ENCODE measurements around the gene KISS1R. TPM values are rescaled to one million over a fixed set of nuclear protein-coding genes. Genes with fewer than 3 reads are reported as not detected.

The KISS1R gene
- polyA plus RNA-seq, 1 donor (not counting 4 experiments of a cell fraction or from before 2014, with no cell fraction given): not detected

GRCh38 chr19:888581-889385 is 28.4 kb upstream of the KISS1R start:
- no peak overlapping the region for H3K27ac ChIP-seq (ENCODE audit: control insufficient read depth, insufficient read depth, low read length)
- no peaks in the 10 kb centered on the region for H3K9me3 ChIP-seq (ENCODE audit: control insufficient read depth, low read depth, low read length)
- no peaks in the 10 kb centered on the region for H3K9me1 ChIP-seq (ENCODE audit: control insufficient read depth, extremely low read depth, insufficient read depth, low read length)
- H3K27me3 ChIP-seq (ENCODE audit: control insufficient read depth, extremely low read depth, insufficient read depth, low read length): no peaks in the 10 kb centered on the region
- no peak overlapping the region for H2AFZ ChIP-seq (ENCODE audit: control insufficient read depth, low read length)
- peaks cover 9 to 10% of the 10 kb centered on the region in 2 experiments for H3K36me3 ChIP-seq (ENCODE audit: control insufficient read depth in 2 of 2, extremely low read depth in 1 of 2, insufficient read depth in 2 of 2, low read length in 2 of 2)
- FAIRE-seq (no peak), DNase-seq (ENCODE audit: low read depth, low spot score) (no peak)
- TF ChIP-seq EZH2 (IDR thresholded peaks at IDR 0.05; ENCODE audit: low read length): no peak
- TF ChIP-seq CTCF (optimal IDR thresholded peaks at IDR 0.05 in 1 of 3, IDR thresholded peaks at IDR 0.05 in 1 of 3, conservative IDR thresholded peaks at IDR 0.05 in 1 of 3; ENCODE audit: extremely low read depth in 1 of 3, insufficient read depth in 2 of 3, low read length in 3 of 3): no peak
- H3K4me2 ChIP-seq (ENCODE audit: control insufficient read depth, extremely low read depth, insufficient read depth, low read depth, low read length): no peak overlapping the region
- H4K20me1 ChIP-seq (ENCODE audit: control insufficient read depth, extremely low read depth, insufficient read depth, low read length): no peaks in the 10 kb centered on the region
- H3K4me1 ChIP-seq (ENCODE audit: control insufficient read depth, extremely low read depth, insufficient read depth, low read length): peaks cover 2% of the 10 kb centered on the region
- dilution Hi-C loops (cut with MboI; ENCODE audit: extremely low pct_ligation_motif_present, low sequenced_read_pairs): no loop called here
- H3K9ac ChIP-seq (ENCODE audit: control insufficient read depth, extremely low read depth, insufficient read depth, low read length): no peak overlapping the region
- H3K79me2 ChIP-seq (ENCODE audit: control insufficient read depth, insufficient read depth, low read length): no peaks in the 10 kb centered on the region
- H3K4me3 ChIP-seq (ENCODE audit: control insufficient read depth in 2 of 3, extremely low read depth in 1 of 3, insufficient read depth in 2 of 3, low read depth in 1 of 3, low read length in 3 of 3): no peak overlapping the region

DNA sequence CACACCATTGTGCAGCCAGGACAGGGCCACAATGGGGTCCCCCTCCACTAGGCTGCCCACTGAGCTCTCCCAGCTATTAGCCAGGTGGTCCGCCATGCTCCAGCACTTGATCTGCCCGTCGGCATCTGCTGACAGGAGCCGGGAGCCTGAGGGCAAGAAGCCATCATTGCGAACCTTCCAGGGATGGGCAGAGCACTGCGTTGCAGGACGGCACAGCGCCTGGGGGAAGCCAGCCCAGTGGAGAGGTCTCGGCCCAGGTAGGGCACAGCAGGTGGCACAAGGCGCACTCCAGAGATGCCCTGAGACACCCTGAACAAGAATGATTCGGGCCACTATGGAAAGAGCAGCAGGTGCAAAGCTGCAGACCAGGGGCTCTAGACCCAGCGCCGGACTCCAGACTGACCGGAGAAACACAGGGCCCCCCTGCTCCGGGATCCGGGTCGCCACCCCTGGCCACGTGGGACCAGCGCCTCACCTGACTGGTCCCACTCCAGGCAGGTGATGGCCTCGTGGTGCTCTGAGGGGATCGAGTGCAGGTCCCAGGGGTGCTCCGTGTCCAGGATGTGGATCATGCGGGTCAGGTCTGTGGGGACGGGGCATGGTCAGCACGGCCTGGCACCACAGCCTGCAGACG is 27.4 kb upstream of the KISS1R start:
- H4K20me1 ChIP-seq (ENCODE audit: control insufficient read depth, extremely low read depth, insufficient read depth, low read length): no peaks in the 10 kb centered on the region
- peaks cover 9 to 10% of the 10 kb centered on the region in 2 experiments for H3K36me3 ChIP-seq (ENCODE audit: control insufficient read depth in 2 of 2, extremely low read depth in 1 of 2, insufficient read depth in 2 of 2, low read length in 2 of 2)
- TF ChIP-seq EZH2 (IDR thresholded peaks at IDR 0.05; ENCODE audit: low read length): no peak
- TF ChIP-seq CTCF (optimal IDR thresholded peaks at IDR 0.05 in 1 of 3, IDR thresholded peaks at IDR 0.05 in 1 of 3, conservative IDR thresholded peaks at IDR 0.05 in 1 of 3; ENCODE audit: extremely low read depth in 1 of 3, insufficient read depth in 2 of 3, low read length in 3 of 3): no peak
- no peak overlapping the region for H3K27ac ChIP-seq (ENCODE audit: control insufficient read depth, insufficient read depth, low read length)
- H3K4me1 ChIP-seq (ENCODE audit: control insufficient read depth, extremely low read depth, insufficient read depth, low read length): no peaks in the 10 kb centered on the region
- H3K9me3 ChIP-seq (ENCODE audit: control insufficient read depth, low read depth, low read length): no peaks in the 10 kb centered on the region
- no peak overlapping the region for H3K4me3 ChIP-seq (ENCODE audit: control insufficient read depth in 2 of 3, extremely low read depth in 1 of 3, insufficient read depth in 2 of 3, low read depth in 1 of 3, low read length in 3 of 3)
- no peak overlapping the region for H3K4me2 ChIP-seq (ENCODE audit: control insufficient read depth, extremely low read depth, insufficient read depth, low read depth, low read length)
- no peaks in the 10 kb centered on the region for H3K79me2 ChIP-seq (ENCODE audit: control insufficient read depth, insufficient read depth, low read length)
- no peak overlapping the region for H3K9ac ChIP-seq (ENCODE audit: control insufficient read depth, extremely low read depth, insufficient read depth, low read length)
- DNase-seq (ENCODE audit: low read depth, low spot score) (no peak), FAIRE-seq (no peak)
- H3K9me1 ChIP-seq (ENCODE audit: control insufficient read depth, extremely low read depth, insufficient read depth, low read length): no peaks in the 10 kb centered on the region
- no peaks in the 10 kb centered on the region for H3K27me3 ChIP-seq (ENCODE audit: control insufficient read depth, extremely low read depth, insufficient read depth, low read length)
- dilution Hi-C loops (cut with MboI; ENCODE audit: extremely low pct_ligation_motif_present, low sequenced_read_pairs): no loop called here
- no peak overlapping the region for H2AFZ ChIP-seq (ENCODE audit: control insufficient read depth, low read length)
